Sigmoid colon (tissue), 7 donors: Measurements from ENCODE around the gene ZNF547. TPM values are rescaled to one million over a fixed set of nuclear protein-coding genes. Genes with fewer than 3 reads are reported as not detected.

Experiments used
- DNase-seq: peaks from one replicate; pipeline ENCODE4 v3.0.0-alpha.2; 2019
- H3K27ac ChIP-seq, 4 donors: fragments of 200-600 bp; sonication (generic); one replicate each; pipeline ENCODE4 v1.5.1; 2016 to 2019; ENCODE audit warnings: mild to moderate bottlenecking in 1 of 4
- H3K27me3 ChIP-seq, 3 donors: fragments of 200-600 bp; sonication (generic); one replicate each; pipeline ENCODE4 v1.5.1; 2019; ENCODE audit warnings: mild to moderate bottlenecking in 1 of 3
- H3K36me3 ChIP-seq, 4 donors: fragments of 200-600 bp; sonication (generic); one replicate each; pipeline ENCODE4 v1.5.1; 2016 to 2019
- H3K4me1 ChIP-seq, 4 donors: fragments of 200-600 bp; sonication (generic); one replicate each; pipeline ENCODE4 v1.5.1; 2017 to 2019
- H3K4me3 ChIP-seq, 4 donors: fragments of 200-600 bp; sonication (generic); one replicate each; pipeline ENCODE4 v1.5.1; 2017 to 2019; ENCODE audit warnings: mild to moderate bottlenecking in 2 of 4, moderate library complexity in 1 of 4
- H3K9me3 ChIP-seq, 4 donors: fragments of 200-600 bp in 3 of 4; sonication (generic) in 3 of 4; one replicate each; pipeline versions ENCODE4 v1.5.1 to v1.6.1; 2013 to 2019
- CTCF ChIP-seq, 4 experiments: fragments of 450-650 bp in 3 of 4; fragments of 200-600 bp in 1 of 4; IDR thresholded peaks; one replicate each; pipeline ENCODE4 v1.5.1; 2016 to 2019; ENCODE audit warnings: antibody characterized with exemption in 4 of 4, mild to moderate bottlenecking in 3 of 4, moderate library complexity in 2 of 4
- EP300 ChIP-seq, 4 donors: sonication (generic); formaldehyde crosslinking; IDR thresholded peaks; one replicate each; pipeline ENCODE4 v1.6.1; 2017; ENCODE audit warnings: antibody characterized with exemption in 4 of 4
- POLR2A ChIP-seq, 2 donors: fragments of 450-650 bp; IDR thresholded peaks; one replicate each; pipeline ENCODE4 v1.6.1; 2016; ENCODE audit warnings: antibody characterized with exemption in 2 of 2, mild to moderate bottlenecking in 2 of 2, moderate library complexity in 2 of 2
- POLR2AphosphoS5 ChIP-seq, 4 donors: sonication (generic); formaldehyde crosslinking; IDR thresholded peaks; one replicate each; pipeline ENCODE4 v1.6.1; 2017; ENCODE audit warnings: antibody characterized with exemption in 4 of 4
- WGBS, 2 donors: extraction: QIAGEN DNeasy Blood & Tissue Kit; methylation state at CpG; one replicate each; pipeline ENCODE4 v1.1.7; 2013; 5-methylcytosine and 5-hydroxymethylcytosine counted together
- intact Hi-C: fragments of 100-400 bp; cut with DNase I; formaldehyde crosslinking; loops from one replicate; pipeline ENCODE4 v1.15.1; 2023
- polyA plus RNA-seq, 3 donors: library from polyadenylated mRNA; stranded (reverse); fragments of 200-250 nt; gene quantifications; one replicate each; pipeline ENCODE4 v1.2.3, GENCODE V29; 2013
- total RNA-seq, 4 donors: library from RNA; depleted of rRNA; stranded (reverse); fragments of >200 nt; gene quantifications; one replicate each; pipeline ENCODE4 v1.1.0, GENCODE V29; 2016
- donor health status: healthy with polysubstance abuse.
- donor health status: Bipolar disorder and iron deficiency.
- donor health status: healthy.

ZNF547 gene
- total and polyA plus RNA-seq, 7 donors = 0.83 to 3.6 (median 2.2) TPM; not detected in 2

- no peaks in the 10 kb centered on the region for H3K27me3 ChIP-seq
- H3K4me3 ChIP-seq = no peak overlapping the region
- TF ChIP-seq CTCF (IDR thresholded peaks at IDR 0.05) = no peak
- no peak for TF ChIP-seq POLR2AphosphoS5 (IDR thresholded peaks at IDR 0.05)
- no peak for TF ChIP-seq POLR2A (IDR thresholded peaks at IDR 0.05)
- no peak for TF ChIP-seq EP300 (IDR thresholded peaks at IDR 0.05)
- peaks cover 0 to 15% (median 10%) of the 10 kb centered on the region in 4 donors for H3K4me1 ChIP-seq
- peaks cover 12 to 44% (median 26%) of the 10 kb centered on the region in 4 donors for H3K9me3 ChIP-seq
- WGBS, 2 donors = 94 to 98% methylated on average over 5 of the region's 5 CpGs
- DNase-seq = no peak
- H3K27ac ChIP-seq = no peak overlapping the region
- peaks cover 43 to 69% (median 56%) of the 10 kb centered on the region in 4 donors for H3K36me3 ChIP-seq
- intact Hi-C loops = no loop called here
Observed at GRCh38 chr19:57357406-57357805, 5.9 kb upstream of the ZNF547 start.

GRCh38 chr19:57359300-57359699 lies 4.1 kb upstream of the ZNF547 start:
- Histone ChIP-seq H3K9me3 (peaks cover 12 to 37% (median 26%) of the 10 kb centered on the region in 4 donors), H3K27me3 (no peaks in the 10 kb centered on the region), H3K27ac (no peak overlapping the region), H3K4me3 (no peak overlapping the region), H3K36me3 (peaks cover 35 to 55% (median 46%) of the 10 kb centered on the region in 4 donors), H3K4me1 (peaks cover 0 to 12% (median 9%) of the 10 kb centered on the region in 4 donors)
- intact Hi-C loops = no loop called here
- DNase-seq = no peak
- no peak for TF ChIP-seq POLR2AphosphoS5 (IDR thresholded peaks at IDR 0.05)
- no peak for TF ChIP-seq EP300 (IDR thresholded peaks at IDR 0.05)
- no peak for TF ChIP-seq CTCF (IDR thresholded peaks at IDR 0.05)
- no peak for TF ChIP-seq POLR2A (IDR thresholded peaks at IDR 0.05)

- Histone ChIP-seq H3K4me1 (peaks cover 0 to 17% (median 12%) of the 10 kb centered on the region in 4 donors), H3K27ac (peak overlapping the region; percentile 80 to 98 (median 95)), H3K9me3 (peaks cover 2 to 14% (median 10%) of the 10 kb centered on the region in 4 donors), H3K27me3 (no peaks in the 10 kb centered on the region), H3K36me3 (peaks cover 5 to 24% (median 15%) of the 10 kb centered on the region in 4 donors), H3K4me3 (peak overlapping the region in 3 of 4 donors; percentile 86 to 91 (median 88))
- TF ChIP-seq CTCF (IDR thresholded peaks at IDR 0.05) (no peak), POLR2AphosphoS5 (IDR thresholded peaks at IDR 0.05) (no peak), POLR2A (IDR thresholded peaks at IDR 0.05) (no peak), EP300 (IDR thresholded peaks at IDR 0.05) (no peak)
- no peak for DNase-seq
- intact Hi-C loops = loop anchor here (5.0 kb wide), 1 partner anchor 40 kb away; the partner anchor contains the start of gene ZNF543
- 63 to 72% methylated on average over 2 of the region's 2 CpGs for WGBS, 2 donors
Observed at GRCh38 chr19:57362419-57362818, 932 bp upstream of the ZNF547 start.

- peaks cover 0 to 17% (median 12%) of the 10 kb centered on the region in 4 donors for H3K4me1 ChIP-seq
- peaks cover 0 to 10% (median 4%) of the 10 kb centered on the region in 4 donors for H3K36me3 ChIP-seq
- peak overlapping the region; percentile 94 to 98 (median 96) for H3K27ac ChIP-seq
- peak overlapping the region; percentile 86 to 91 (median 88) for H3K4me3 ChIP-seq
- 2 to 3% methylated on average over 18 of the region's 18 CpGs for WGBS, 2 donors
- H3K27me3 ChIP-seq = no peaks in the 10 kb centered on the region
- intact Hi-C loops = loop anchor here (1.0 to 5.0 kb wide), 3 partner anchors 26 to 123 kb away; partner anchors contain the start of genes ZNF543, ZNF548 and ZNF805
- peaks cover 0 to 5% (median 3%) of the 10 kb centered on the region in 4 donors for H3K9me3 ChIP-seq
- DNase-seq = no peak
- TF ChIP-seq CTCF (IDR thresholded peaks at IDR 0.05) = no peak
- TF ChIP-seq EP300 (IDR thresholded peaks at IDR 0.05) = no peak
- no peak for TF ChIP-seq POLR2AphosphoS5 (IDR thresholded peaks at IDR 0.05)
- no peak for TF ChIP-seq POLR2A (IDR thresholded peaks at IDR 0.05)
Observed at GRCh38 chr19:57363688-57364181, 384 bp downstream of the ZNF547 start.
